RWPE2 (cell line): ENCODE data around the gene GRAMD4.

ENCODE experiments used
- ATAC-seq: fragments of 200-7000 bp; cut with Tn5 transposase; 3 replicates; pipeline ENCODE4 v1.9.1; 2021; ENCODE audit warnings: low read depth
- DNase-seq: peaks from one replicate; pipeline ENCODE4 v3.0.0-alpha.2; 2020; ENCODE audit warnings: low spot score
- H3K27ac ChIP-seq: fragments of 450-650 bp; 2 replicates; pipeline ENCODE4 v1.5.1; 2017; ENCODE audit warnings: mild to moderate bottlenecking; ENCODE audit not compliant: poor library complexity, severe bottlenecking
- H3K27me3 ChIP-seq: fragments of 250-450 bp; sonication (Bioruptor Pico); 2 replicates; pipeline ENCODE4 v1.5.1; 2021; ENCODE audit warnings: mild to moderate bottlenecking, moderate library complexity; ENCODE audit not compliant: insufficient read depth, poor library complexity, severe bottlenecking
- H3K36me3 ChIP-seq: fragments of 250-450 bp; sonication (Bioruptor Pico); 2 replicates; pipeline ENCODE4 v1.5.1; 2020; ENCODE audit warnings: low read depth, mild to moderate bottlenecking, moderate library complexity
- H3K4me1 ChIP-seq: fragments of 250-450 bp; sonication (Bioruptor Pico); 2 replicates; pipeline ENCODE4 v1.5.1; 2021; ENCODE audit warnings: mild to moderate bottlenecking, moderate library complexity; ENCODE audit not compliant: insufficient read depth, poor library complexity, severe bottlenecking
- H3K4me3 ChIP-seq: fragments of 250-450 bp; sonication (Bioruptor Pico); 2 replicates; pipeline ENCODE4 v1.5.1; 2021; ENCODE audit warnings: mild to moderate bottlenecking, moderate library complexity; ENCODE audit not compliant: severe bottlenecking
- H3K9me3 ChIP-seq: fragments of 250-450 bp; sonication (Bioruptor Pico); 2 replicates; pipeline ENCODE4 v1.5.1; 2021; ENCODE audit warnings: mild to moderate bottlenecking, moderate library complexity; ENCODE audit not compliant: severe bottlenecking
- CTCF ChIP-seq: fragments of 450-650 bp; IDR thresholded peaks from one replicate; pipeline ENCODE4 v1.5.1; 2017; ENCODE audit warnings: mild to moderate bottlenecking, moderate library complexity; ENCODE audit not compliant: poor library complexity, severe bottlenecking

GRAMD4 gene

GRCh38 chr22:46703996-46704370 is 83.8 kb downstream of the GRAMD4 start:
- TF ChIP-seq CTCF: no peak
- Histone ChIP-seq H3K9me3 (no peaks in the 10 kb centered on the region), H3K27ac (no peak overlapping the region), H3K27me3 (no peaks in the 10 kb centered on the region), H3K4me3 (no peak overlapping the region), H3K4me1 (no peaks in the 10 kb centered on the region), H3K36me3 (peaks cover 16% of the 10 kb centered on the region)
- ATAC-seq (no peak), DNase-seq (no peak)

- ATAC-seq (no peak), DNase-seq (no peak)
- no peak for TF ChIP-seq CTCF
- Histone ChIP-seq H3K4me3 (no peak overlapping the region), H3K27me3 (no peaks in the 10 kb centered on the region), H3K36me3 (peaks cover 27% of the 10 kb centered on the region), H3K9me3 (no peaks in the 10 kb centered on the region), H3K4me1 (no peaks in the 10 kb centered on the region), H3K27ac (no peak overlapping the region)
Measured at GRCh38 chr22:46706060-46706459, 85.9 kb downstream of the GRAMD4 start.

GRCh38 chr22:46707305-46707704 is 87.1 kb downstream of the GRAMD4 start:
- no peak for TF ChIP-seq CTCF
- H3K36me3 ChIP-seq: peaks cover 39% of the 10 kb centered on the region

GRCh38 chr22:46707827-46708570 is 87.8 kb downstream of the GRAMD4 start:
- peaks cover 39% of the 10 kb centered on the region for H3K36me3 ChIP-seq
- no peak overlapping the region for H3K4me3 ChIP-seq
- no peak overlapping the region for H3K27ac ChIP-seq
- ATAC-seq (no peak), DNase-seq (no peak)
- no peaks in the 10 kb centered on the region for H3K27me3 ChIP-seq
- H3K9me3 ChIP-seq: no peaks in the 10 kb centered on the region
- TF ChIP-seq CTCF: no peak
- no peaks in the 10 kb centered on the region for H3K4me1 ChIP-seq

More at GRCh38 chr22:46707305-46707704, 87.1 kb downstream of the GRAMD4 start:
- no peak for DNase-seq
- Histone ChIP-seq H3K4me1 (no peaks in the 10 kb centered on the region), H3K9me3 (no peaks in the 10 kb centered on the region), H3K27ac (no peak overlapping the region), H3K4me3 (no peak overlapping the region), H3K27me3 (no peaks in the 10 kb centered on the region)
- ATAC-seq: no peak

GRCh38 chr22:46708766-46709330 is 88.7 kb downstream of the GRAMD4 start:
- no peaks in the 10 kb centered on the region for H3K9me3 ChIP-seq
- TF ChIP-seq CTCF: no peak
- H3K27me3 ChIP-seq: no peaks in the 10 kb centered on the region
- DNase-seq (no peak), ATAC-seq (no peak)
- H3K27ac ChIP-seq: no peak overlapping the region
- H3K36me3 ChIP-seq: peaks cover 40% of the 10 kb centered on the region
- no peaks in the 10 kb centered on the region for H3K4me1 ChIP-seq
- H3K4me3 ChIP-seq: no peak overlapping the region
